ENCODE data around the gene ABCD1. TPM values are rescaled to one million over a fixed set of nuclear protein-coding genes. Genes with fewer than 3 reads are reported as not detected.
"Not testable (repeated sequence)": the region's sequence is repeated elsewhere in the genome, so short reads cannot be mapped to it uniquely, and the experiment has no call there.

Gene ABCD1
- total RNA-seq, 4 donors from 2014 or later: 19.9 to 54.6 (median 34.5) TPM

GRCh38 chrX:153688506-153688905 is 36.1 kb upstream of the ABCD1 start:
- ATAC-seq (no peak), DNase-seq (no peak)
- TF ChIP-seq POLR2A (IDR thresholded peaks at IDR 0.05) (no peak), CTCF (IDR thresholded peaks at IDR 0.05 in 4 of 5, conservative IDR thresholded peaks at IDR 0.05 in 1 of 5) (no peak)
- peaks cover 0 to 35% of the 10 kb centered on the region in 2 donors for H3K4me1 ChIP-seq
- H3K36me3 ChIP-seq: no peaks in the 10 kb centered on the region
- H3K9me3 ChIP-seq: no peaks in the 10 kb centered on the region
- H3K4me3 ChIP-seq: peak overlapping the region; percentile 38 to 56 (median 49)
- intact Hi-C loops (cut with DNase I; ENCODE audit: low total_unique reads) (loop anchor here (5.0 to 10.0 kb wide), 2 partner anchors 34 to 106 kb away; partner anchors contain the start of genes ABCD1, BCAP31, IDH3G and SSR4), in situ Hi-C loops (cut with MboI; ENCODE audit: low sequenced_read_pairs in 4 of 4) (no loop called here)
- H3K27ac ChIP-seq: peak overlapping the region; percentile 85 to 91 (median 88)
- H3K27me3 ChIP-seq: no peaks in the 10 kb centered on the region

DNA sequence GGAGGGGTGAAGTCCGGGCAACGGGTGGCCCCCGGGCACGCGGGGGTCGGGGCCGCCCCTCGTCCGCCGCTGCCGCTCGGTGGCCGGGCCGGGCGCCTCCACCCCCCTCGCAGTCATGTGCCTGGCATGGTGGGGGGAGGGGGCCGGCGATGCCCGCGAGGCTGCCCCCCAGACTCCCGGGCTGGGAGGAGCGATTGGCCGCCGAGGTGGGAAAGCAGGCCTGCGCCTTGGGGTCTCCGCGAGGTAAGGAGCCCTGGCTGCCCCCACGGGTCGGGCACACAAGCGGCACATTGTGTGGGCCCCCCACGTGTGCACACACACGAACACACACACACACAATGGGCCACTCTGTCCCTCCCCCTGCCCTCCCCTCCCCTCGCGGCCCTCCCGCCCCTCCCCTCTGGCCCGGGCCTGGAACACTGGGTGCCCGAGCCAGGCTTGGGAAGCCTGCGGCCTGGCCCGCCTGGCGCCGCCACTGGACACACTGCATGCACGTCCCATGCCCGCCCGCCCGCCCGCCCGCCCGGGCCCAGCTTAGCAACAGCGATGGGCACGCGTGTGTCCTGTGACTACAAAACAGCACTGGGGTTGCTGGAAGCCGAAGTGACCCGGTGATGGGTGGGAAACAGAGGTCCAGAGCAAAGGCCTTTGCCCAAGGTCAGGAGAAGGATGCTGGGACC is 35.6 kb upstream of the ABCD1 start:
- peak; percentile 44 to 54 for ATAC-seq
- H3K36me3 ChIP-seq: no peaks in the 10 kb centered on the region

DNA sequence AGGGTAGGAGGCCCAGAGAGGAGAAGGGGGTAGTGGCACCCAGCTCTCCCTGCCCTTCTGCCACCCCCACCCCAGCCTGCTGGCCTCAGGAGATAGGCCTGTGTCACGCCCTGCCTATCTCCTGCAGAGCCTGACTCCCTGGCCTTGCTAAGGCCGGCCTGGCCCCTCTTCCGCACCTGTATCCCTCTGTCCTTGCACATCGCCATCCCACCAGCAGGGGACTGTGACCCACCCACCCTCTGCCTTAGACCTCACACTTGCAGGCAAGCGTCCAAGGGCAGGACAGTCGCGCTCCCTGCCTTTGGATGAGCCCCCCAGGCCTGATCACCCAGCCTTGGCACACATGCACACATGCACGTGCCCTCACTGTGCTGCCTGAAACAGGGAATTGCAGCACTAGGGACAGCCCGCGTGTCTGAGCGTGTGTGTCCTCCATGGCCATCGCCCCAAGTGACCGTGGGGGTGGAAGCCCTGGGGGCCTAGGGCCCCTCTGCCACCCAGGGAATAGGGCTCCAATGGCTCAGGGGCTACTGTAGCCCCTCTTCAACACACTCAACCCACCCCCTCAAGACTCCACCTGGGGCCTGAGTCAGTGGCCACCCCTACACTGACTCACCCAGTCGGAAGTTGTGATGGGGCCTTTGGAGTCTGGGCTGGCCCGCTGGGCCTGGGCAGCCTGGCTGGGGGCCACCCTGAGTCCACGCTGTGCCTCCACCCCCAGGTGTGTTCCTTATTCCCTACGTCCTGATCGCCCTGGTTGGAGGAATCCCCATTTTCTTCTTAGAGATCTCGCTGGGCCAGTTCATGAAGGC is 34.8 kb upstream of the ABCD1 start:
- Histone ChIP-seq H3K36me3 (peaks cover 0 to 6% of the 10 kb centered on the region in 2 donors), H3K4me1 (peaks cover 0 to 39% of the 10 kb centered on the region in 2 donors), H3K27ac (peak overlapping the region; percentile 85 to 91 (median 90)), H3K9me3 (no peaks in the 10 kb centered on the region), H3K27me3 (no peaks in the 10 kb centered on the region), H3K4me3 (peak overlapping the region; percentile 42 to 56 (median 48))
- in situ Hi-C loops (cut with MboI; ENCODE audit: low sequenced_read_pairs in 4 of 4) (no loop called here), intact Hi-C loops (cut with DNase I; ENCODE audit: low total_unique reads) (loop anchor here (5.0 to 10.0 kb wide), 2 partner anchors 32 to 105 kb away; partner anchors contain the start of genes ABCD1, BCAP31, IDH3G and SSR4)
- TF ChIP-seq POLR2A (IDR thresholded peaks at IDR 0.05): no peak
- TF ChIP-seq CTCF (IDR thresholded peaks at IDR 0.05 in 4 of 5, conservative IDR thresholded peaks at IDR 0.05 in 1 of 5): peak in 2 of 5 experiments; percentile 18 to 38
- peak; percentile 2 for ATAC-seq
- peak in 1 of 2 donors; percentile 46 for DNase-seq

More for the DNA sequence above, 35.6 kb upstream of the ABCD1 start:
- no peaks in the 10 kb centered on the region for H3K9me3 ChIP-seq
- peak; percentile 54 to 83 for DNase-seq
- intact Hi-C loops (cut with DNase I; ENCODE audit: low total_unique reads): loop anchor here (5.0 to 10.0 kb wide), 2 partner anchors 33 to 106 kb away; partner anchors contain the start of genes ABCD1, BCAP31, IDH3G and SSR4
- in situ Hi-C loops (cut with MboI; ENCODE audit: low sequenced_read_pairs in 4 of 4): no loop called here
- H3K4me3 ChIP-seq: peak overlapping the region; percentile 46 to 56 (median 49)
- no peaks in the 10 kb centered on the region for H3K27me3 ChIP-seq
- H3K27ac ChIP-seq: peak overlapping the region; percentile 85 to 91 (median 90)
- TF ChIP-seq POLR2A (IDR thresholded peaks at IDR 0.05) (peak; percentile 51 to 65), CTCF (IDR thresholded peaks at IDR 0.05 in 4 of 5, conservative IDR thresholded peaks at IDR 0.05 in 1 of 5) (no peak)
- H3K4me1 ChIP-seq: peaks cover 0 to 35% of the 10 kb centered on the region in 2 donors

- no peak for ATAC-seq
- peaks cover 0 to 45% of the 10 kb centered on the region in 2 donors for H3K4me1 ChIP-seq
- H3K36me3 ChIP-seq: peaks cover 0 to 9% of the 10 kb centered on the region in 2 donors
- peak overlapping the region; percentile 42 to 56 (median 48) for H3K4me3 ChIP-seq
- no peak for TF ChIP-seq CTCF (IDR thresholded peaks at IDR 0.05 in 4 of 5, conservative IDR thresholded peaks at IDR 0.05 in 1 of 5)
- no peak for TF ChIP-seq POLR2A (IDR thresholded peaks at IDR 0.05)
- H3K27ac ChIP-seq: peak overlapping the region; percentile 85 to 91 (median 90)
- in situ Hi-C loops (cut with MboI; ENCODE audit: low sequenced_read_pairs in 4 of 4) (no loop called here), intact Hi-C loops (cut with DNase I; ENCODE audit: low total_unique reads) (no loop called here)
- DNase-seq: peak in 1 of 2 donors; percentile 33
- no peaks in the 10 kb centered on the region for H3K27me3 ChIP-seq
- no peaks in the 10 kb centered on the region for H3K9me3 ChIP-seq
Measured at GRCh38 chrX:153690466-153690865, 34.2 kb upstream of the ABCD1 start.

DNA sequence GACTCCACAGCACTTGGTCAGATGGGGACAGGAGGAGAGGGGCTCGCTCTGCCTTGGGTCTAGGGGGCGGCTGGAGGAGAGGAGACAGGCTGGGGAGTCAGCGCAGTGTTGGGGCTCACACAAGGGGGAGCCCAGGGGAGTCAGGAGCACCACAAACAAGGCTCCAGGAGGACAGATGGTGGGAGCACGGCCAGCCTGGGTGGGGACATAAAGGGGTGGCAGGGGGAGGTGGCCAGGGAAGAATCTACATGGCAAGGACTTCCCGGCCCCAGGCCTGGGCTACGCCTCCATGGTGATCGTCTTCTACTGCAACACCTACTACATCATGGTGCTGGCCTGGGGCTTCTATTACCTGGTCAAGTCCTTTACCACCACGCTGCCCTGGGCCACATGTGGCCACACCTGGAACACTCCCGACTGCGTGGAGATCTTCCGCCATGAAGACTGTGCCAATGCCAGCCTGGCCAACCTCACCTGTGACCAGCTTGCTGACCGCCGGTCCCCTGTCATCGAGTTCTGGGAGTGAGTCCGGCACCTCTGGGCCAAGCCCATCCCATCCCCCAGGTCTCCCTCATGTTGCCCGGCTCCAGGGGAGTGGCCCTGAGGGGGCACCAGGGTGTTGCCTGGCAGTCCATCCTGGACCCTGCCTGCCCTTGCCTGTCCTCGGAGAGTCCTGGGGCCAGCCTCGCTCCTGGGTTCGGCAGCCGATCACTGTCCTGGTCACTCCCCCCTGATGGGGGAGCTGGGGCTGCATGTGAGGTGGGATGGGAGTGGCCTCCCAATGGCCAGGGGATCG is 33.4 kb upstream of the ABCD1 start:
- H3K9me3 ChIP-seq; intact Hi-C loops (cut with DNase I; ENCODE audit: low total_unique reads); H3K36me3 ChIP-seq; in situ Hi-C loops (cut with MboI; ENCODE audit: low sequenced_read_pairs in 4 of 4); H3K27me3 ChIP-seq; ATAC-seq: not testable (repeated sequence)
- peak in 1 of 2 donors; percentile 12 for DNase-seq
- Histone ChIP-seq H3K4me1 (peaks cover 0 to 53% of the 10 kb centered on the region in 2 donors), H3K4me3 (peak overlapping the region in 1 of 4 donors; percentile 50), H3K27ac (peak overlapping the region; percentile 85 to 91 (median 90))
